Stimulated activated CD8-positive, alpha-beta memory T cell treated with anti-CD3 and anti-CD28 coated beads, Interleukin-4, amount 100 ng/mL, for 4 hours (primary cell): ENCODE data around the gene APEH.

Source experiments
- DNase-seq, 2 donors: peaks; one replicate each; pipeline ENCODE4 v3.0.0-alpha.2; 2020; ENCODE audit warnings: low read depth in 2 of 2, low spot score in 1 of 2

The APEH gene

DNA sequence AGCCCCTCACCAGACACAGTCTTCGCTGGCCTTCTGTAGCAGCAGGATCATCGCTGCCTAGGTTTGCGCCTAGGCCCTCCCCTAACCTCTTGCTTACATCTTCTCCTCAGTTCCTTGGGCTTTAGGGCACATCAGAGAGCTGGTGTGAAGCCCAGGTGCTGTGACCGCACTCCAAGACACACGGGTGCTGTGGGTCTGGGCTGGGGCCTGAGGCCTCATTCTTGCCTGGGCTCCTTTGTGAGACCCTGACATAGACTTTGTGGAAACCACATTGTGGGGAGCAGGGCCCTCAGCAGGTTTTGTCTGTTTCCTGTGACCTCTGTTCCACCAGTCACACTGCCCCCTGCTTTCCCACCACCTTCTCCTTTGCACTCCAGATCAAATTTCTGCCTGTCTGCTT is 37.3 kb downstream of the APEH start:
- no peak for DNase-seq

GRCh38 chr3:49712166-49712565 is 38.0 kb downstream of the APEH start:
- DNase-seq = no peak

DNA sequence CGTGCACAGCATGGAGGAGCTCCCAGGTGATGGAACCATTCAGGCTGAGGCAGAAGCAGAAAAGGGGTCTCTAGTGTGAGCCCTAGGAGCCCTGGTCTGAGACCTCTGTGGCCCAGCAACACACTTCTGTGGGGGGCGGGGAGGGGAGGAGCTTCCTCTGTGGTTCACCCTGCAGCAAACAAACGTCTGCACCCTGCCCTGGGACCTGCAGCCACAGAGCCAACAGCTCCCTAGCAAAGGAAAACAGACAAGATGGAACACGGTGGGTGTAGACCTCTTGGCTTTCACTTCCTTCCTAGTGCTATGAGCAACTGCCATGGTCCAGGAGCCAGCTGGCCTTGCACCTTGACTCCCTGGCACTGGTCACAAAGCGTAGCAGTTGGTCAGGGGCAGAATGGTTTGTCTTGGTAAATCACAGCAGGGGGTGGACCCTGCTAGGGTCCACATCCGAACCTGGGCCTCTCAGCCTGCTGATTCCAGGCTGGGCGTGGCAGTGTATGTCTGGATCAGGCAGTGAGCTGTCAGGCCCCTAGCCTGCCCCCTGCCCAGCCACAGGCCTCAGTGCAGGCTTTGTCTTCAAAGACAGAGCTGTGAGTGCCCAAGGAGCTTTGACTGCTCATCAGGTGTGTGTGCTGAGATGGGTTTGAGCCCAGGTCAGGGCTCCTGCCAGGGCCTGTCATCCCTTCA is 38.6 kb downstream of the APEH start:
- DNase-seq = no peak

GRCh38 chr3:49713336-49714105 is 39.4 kb downstream of the APEH start:
- no peak for DNase-seq

DNA sequence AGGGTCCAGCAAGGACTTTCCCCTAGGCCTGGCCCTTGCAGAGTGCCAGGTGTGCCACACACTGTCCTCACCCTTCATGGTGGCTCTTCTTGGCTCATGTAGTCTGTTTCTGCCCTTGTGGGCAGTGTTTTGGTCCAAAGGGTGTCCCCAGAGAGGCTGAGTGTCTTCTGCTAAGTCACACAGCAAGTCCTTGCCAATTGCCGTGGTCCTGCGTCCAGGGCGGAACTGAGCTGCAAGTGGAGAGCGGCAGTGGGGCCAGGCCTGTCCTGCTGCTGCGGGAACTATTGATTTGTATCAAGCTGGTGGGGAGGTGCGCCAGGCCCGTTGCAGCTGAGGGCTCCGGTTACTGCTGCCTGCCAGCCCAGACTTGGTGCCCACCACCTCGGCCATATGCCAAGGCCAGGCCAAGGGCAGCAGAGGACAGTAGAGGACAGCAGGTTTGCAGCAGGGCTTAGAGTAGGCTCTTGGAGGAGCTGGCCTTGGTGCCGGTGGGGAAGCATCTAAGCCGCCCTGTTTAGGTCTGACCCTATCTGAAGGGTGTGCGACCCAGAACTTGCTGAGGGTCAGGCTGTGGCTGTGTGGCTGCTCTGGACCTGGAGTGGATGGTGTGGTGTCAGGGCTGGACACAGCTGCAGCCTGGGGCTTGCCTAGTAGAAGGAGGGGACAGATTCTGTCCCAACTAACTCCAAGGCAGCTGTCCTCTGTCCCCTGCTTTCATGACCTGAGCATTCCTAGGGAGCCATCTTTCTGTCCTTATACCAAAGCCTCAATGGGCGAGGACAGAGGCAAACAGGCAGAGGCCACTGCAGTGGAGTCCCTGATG is 40.8 kb downstream of the APEH start:
- DNase-seq = no peak

- no peak for DNase-seq
These were observed 41.5 kb downstream of the APEH start for GRCh38 chr3:49715611-49716121.

DNA sequence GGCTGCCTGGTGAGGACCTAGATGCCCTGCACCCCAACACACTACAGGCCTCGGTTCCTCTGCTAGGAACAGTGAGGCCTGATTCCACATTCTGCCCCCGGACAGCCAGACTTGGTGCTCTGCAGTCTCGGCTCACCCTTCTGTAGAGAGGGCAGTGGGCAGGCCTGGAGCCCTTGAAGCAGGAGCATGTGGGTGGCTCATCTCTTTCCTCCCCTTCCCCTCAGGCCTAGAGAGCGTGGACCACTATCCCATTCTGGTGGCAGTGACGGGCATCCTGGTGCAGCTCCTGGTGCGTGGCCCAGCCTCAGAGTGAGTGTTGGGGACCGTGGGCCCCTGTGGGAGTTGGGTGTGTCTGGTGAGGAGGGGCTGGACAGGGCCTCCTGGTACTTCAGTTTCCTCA is 42.0 kb downstream of the APEH start:
- DNase-seq = no peak

DNA sequence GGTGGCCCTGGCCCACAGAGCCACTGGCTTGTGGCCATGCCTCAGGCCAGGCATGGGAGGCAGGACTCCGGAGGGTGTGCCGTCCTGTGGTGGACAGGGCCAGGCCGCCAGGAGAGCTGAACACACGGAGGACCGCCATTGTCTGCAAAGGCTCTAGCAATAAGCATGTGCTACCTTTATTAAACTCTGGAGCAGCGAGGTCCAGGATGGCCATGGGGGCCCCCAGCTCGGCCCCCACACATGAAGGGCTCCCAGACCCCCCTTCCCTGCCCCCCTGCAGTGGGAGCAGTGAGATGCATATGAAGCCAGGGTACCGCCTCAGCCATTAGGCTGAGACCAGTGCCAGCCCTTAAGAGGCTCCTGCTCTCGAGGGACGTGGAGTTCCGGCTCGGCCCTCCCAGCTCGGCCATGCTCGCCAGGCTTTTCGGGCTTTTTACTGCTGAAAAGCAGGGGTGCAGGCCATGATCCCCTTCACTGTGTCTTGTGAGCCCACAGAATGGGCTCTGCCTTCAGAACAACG is 42.6 kb downstream of the APEH start:
- DNase-seq = no peak

DNA sequence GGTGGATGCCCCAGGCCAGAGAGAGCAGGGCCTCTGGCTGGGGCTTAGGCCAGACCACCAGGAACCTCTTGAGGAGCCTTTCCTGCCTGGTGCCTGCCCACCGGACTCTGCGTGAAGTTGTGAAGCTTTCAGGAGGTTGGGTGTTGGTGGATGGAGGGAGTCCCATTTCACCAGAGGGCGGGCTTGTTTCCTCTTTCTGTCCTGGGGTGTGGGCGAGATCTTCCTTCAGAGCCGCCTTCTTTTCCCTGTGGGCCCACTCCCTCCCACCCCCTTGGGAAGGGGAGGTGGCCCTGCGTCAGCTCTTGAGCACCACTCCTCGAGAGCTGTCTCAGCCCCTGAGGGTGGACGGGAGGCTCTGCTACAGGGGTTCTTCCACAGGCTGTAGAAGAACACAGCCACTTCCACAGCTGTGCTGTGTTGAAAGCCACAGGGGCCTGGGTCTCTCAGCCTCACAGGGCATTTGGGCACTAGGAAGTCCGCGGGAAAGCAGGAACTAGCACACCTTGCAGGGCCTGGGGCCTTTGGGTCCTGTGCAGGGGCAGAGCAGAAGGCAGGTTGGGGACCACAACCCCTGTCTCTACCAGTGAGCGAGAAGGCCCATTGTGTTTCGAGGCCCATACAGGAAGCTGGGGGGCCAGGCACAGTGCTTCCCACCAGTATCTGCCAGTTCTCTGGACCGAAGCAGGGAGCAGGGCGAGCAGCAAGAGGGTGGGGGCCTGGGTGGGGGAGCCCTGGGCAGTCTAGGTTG is 43.2 kb downstream of the APEH start:
- DNase-seq = no peak

GRCh38 chr3:49717959-49718857 is 44.1 kb downstream of the APEH start:
- no peak for DNase-seq

- no peak for DNase-seq
These were observed 44.7 kb downstream of the APEH start for GRCh38 chr3:49718858-49719213.

DNA sequence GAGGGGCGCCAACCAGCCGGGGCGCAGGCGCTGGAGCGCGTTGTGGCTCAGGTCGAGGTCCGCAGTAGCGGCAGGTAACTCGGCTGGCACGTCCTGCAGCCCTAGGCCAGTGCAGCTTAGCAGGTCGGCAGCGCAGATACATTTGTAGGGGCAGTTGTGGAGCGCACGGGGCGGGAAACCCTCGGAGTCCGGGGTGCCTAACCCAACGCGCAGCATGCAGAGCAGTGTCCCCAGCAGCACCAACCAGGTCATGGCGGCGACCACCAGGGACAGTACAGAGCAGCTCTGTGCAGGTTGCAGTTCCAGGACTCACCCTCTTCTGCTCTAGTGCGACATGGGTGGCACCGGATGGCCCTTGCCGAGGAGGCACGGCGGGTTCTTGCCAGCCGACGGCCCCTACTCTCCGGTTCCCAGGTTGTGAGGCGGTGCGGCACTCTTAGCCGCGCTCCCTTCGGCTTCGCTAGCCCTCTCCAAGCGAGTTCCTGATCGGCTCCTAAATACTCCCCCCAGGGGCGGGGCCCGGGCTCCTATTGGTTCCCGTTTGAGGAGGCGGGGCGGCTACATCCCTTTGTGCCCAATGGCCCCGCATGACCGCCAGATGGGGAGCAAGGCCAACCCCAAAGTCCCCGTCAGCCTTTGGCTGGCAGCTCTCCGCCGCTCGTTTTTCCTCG is 45.2 kb downstream of the APEH start, which contains the start of gene AMIGO3:
AMIGO3 (minus strand) TSS at position 471 of the 671 bp plus-strand sequence; CDS start at position 252, 219 bp downstream.
- DNase-seq = peak; percentile 72 to 82

DNA sequence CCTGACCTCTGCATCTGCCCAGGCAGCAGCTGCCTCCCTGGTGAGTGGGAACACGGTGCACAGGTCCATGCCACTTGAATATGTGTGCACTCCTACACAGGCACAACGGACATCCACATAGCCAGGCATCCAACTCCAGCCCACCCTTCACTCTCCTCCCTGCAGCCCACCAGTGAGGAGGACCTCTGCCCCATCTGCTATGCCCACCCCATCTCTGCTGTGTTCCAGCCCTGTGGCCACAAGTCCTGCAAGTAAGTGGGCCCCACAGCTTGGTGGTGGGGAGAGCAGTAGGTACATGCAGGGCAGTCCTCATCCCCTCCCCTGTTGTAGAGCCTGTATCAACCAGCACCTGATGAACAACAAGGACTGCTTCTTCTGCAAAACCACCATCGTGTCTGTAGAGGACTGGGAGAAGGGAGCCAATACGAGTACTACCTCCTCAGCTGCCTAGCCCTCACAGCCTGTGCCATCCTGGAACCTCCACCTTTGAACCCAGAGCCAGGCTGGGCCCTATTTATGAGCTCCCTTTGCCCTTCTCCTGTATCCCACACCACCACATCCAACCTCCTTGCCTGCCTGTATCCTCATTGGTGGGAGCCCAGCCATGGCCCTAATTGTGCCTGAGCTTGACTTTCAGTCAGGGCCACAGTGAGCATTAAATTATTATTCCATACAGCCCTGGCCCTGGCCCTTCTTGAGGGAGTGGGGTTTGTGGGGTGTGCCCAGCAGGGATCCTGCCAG is 46.9 kb downstream of the APEH start:
- no peak for DNase-seq

GRCh38 chr3:49721596-49721895 is 47.4 kb downstream of the APEH start:
- DNase-seq = no peak

DNA sequence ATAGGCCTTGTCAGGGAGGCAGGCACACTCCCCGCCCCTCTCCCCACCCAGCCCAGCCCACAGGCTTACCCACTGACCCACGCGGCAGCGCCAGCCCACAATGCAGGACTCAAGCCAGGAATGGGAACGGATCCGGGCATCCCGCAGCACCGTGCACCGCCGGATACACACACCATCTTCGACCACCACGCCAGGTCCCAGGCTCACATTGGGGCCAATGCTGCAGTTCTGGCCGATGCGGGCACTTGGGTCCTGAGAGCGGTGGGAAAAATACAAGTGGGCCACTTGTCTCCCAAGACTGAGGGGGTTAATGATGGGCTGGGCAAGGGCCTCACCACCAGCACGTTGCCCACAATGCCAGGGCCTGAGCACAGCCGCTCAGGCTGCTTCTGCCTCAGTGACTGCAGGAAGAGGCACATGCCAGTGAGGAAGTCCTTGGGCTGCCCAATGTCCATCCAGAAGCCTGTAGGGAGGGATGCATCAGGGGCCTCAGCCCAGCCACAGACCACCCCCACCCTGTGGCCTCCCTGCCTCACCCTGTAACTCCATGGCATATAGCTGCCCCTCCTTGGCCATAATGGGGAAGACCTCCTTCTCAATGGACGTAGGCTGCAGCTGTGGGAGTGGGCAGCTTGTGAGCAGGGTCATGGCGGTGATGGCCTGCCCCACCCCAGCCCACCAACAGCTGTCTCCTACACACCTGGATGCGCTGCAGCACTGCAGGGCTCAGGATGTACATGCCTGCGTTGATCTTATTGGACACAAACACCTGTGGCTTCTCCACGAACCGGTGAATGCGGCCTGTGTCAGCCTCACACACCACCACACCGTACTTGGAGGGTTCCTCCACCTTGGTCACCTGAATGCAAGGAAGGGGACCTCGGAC is 48.0 kb downstream of the APEH start:
- DNase-seq = no peak

GRCh38 chr3:49722896-49723295 is 48.7 kb downstream of the APEH start:
- no peak for DNase-seq

DNA sequence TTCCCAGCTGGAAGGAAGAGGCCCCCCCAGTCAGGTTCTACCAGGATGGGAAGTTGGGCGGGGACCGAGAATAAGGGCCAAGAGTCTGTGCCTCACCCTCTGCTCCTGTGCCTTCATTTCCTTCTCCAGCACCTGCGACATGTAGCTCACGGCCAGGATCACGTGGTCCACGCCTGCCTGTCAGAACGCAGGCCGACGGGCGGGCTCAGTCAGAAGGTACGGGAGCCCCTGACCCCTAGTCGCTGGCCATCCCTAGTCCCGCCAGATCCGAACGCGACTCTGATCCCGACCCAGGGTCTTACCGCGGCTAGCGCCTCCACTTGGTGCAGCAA is 49.1 kb downstream of the APEH start:
- DNase-seq = peak in 1 of 2 donors; percentile 17
